ENCODE data around the gene DDX24. TPM values are rescaled to one million over a fixed set of nuclear protein-coding genes. Genes with fewer than 3 reads are reported as not detected.

Gene DDX24
- polyA plus RNA-seq, 2 of the 4 experiments (the other 2 are of a cell fraction) = 121 to 161 TPM

DNA sequence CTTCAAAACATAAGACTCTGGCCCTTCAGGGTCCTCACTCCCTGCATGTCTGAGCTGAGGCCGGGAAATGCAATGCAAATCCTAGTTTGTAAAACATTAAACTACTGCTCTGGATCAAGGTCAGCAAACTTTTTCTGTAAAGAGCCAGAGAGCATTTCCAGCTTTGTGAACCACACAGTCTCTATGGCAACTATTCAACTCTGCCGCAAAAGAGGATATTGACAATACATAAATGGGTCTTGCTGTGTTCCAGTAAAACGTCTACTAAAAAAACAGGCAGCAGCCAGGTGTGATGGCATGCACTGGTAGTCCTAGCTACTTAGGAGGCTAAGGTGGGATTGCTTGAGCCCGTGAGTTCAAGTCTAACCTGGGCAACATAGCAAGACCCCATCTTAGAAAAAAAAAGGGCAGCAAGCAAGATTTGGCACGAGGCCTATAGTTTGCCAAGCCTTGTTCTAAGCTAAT, 22.3 kb downstream of the DDX24 start:
- POLR2A ChIA-PET = no interaction called here
- Histone ChIP-seq H3K4me3 (no peak overlapping the region), H3K4me1 (peaks cover 5% of the 10 kb centered on the region; the same call in 1 of the 3 replicates), H3K4me2 (no peak overlapping the region), H3K27ac (no peak overlapping the region), H3K9me3 (no peaks in the 10 kb centered on the region)
- CTCF ChIA-PET = interaction anchor here (0.8 to 2.9 kb wide), 4 partner anchors 58 to 119 kb away, joined by 3 to 11 read pairs (median 4); no protein-coding TSS in a partner anchor
- ATAC-seq = no peak
- 87% methylated on average over 5 of the region's 5 CpGs for WGBS (ENCODE audit: missing lambda C conversion rate)
- no peak for DNase-seq (ENCODE audit: low read depth in 1 of 2, low spot score in 1 of 2)
- no peak for TF ChIP-seq FOXS1 (CRISPR knock-in tag; IDR thresholded peaks at IDR 0.05)
- TF ChIP-seq, protein P1, sequence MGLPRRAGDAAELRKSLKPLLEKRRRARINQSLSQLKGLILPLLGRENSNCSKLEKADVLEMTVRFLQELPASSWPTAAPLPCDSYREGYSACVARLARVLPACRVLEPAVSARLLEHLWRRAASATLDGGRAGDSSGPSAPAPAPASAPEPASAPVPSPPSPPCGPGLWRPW (IDR thresholded peaks at IDR 0.05) = no peak
- TF ChIP-seq HOXA7 (CRISPR knock-in tag; IDR thresholded peaks at IDR 0.05) = no peak
- TF ChIP-seq HOXB13 (CRISPR knock-in tag; IDR thresholded peaks at IDR 0.05; ENCODE audit: low read depth) = no peak
- TF ChIP-seq MYC (IDR thresholded peaks at IDR 0.05; ENCODE audit: borderline replicate concordance, low read length) = no peak
- no peak for TF ChIP-seq HOXB5 (CRISPR knock-in tag; IDR thresholded peaks at IDR 0.05)
- TF ChIP-seq RARB (CRISPR knock-in tag; IDR thresholded peaks at IDR 0.05) = no peak
- no peak for TF ChIP-seq ZC3H11A (IDR thresholded peaks at IDR 0.05)
- no peak for TF ChIP-seq JUNB (IDR thresholded peaks at IDR 0.05)
- TF ChIP-seq NR3C1 (IDR thresholded peaks at IDR 0.05) = no peak
- TF ChIP-seq MAZ (IDR thresholded peaks at IDR 0.05; ENCODE audit: borderline replicate concordance, low read depth, low read length) = no peak
- FAIRE-seq = no peak

DNA sequence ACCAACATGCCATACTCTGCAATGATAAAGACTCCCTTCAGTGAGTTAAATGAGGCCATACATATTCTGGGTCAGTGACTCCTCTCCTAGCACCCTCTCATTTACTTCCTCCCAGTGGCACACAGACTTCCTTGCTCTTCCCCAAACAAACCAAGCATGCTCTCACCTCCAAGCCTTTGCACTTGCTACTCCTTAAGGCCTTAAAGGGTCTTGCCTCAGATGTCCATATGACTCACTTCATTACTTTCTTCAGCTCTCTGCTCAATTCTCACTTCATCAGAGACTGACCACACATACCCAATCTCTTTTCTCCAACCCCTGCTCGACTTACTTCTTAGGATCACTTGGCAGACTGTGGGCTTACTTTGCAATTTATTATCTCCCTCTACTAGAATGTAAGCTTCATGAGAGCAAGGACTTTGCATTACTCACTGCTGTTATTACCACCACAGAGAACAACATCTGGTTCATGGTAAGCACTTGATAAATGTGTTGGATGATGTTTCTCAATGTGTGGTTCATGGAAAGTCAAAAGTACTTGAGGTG, 22.8 kb downstream of the DDX24 start:
- CTCF ChIA-PET = interaction anchor here (1.0 to 2.9 kb wide), 3 partner anchors 74 to 119 kb away, joined by 4 to 11 read pairs (median 4); no protein-coding TSS in a partner anchor
- no peak for TF ChIP-seq EHMT2 (IDR thresholded peaks at IDR 0.05; ENCODE audit: low read depth)
- TF ChIP-seq, protein P2, sequence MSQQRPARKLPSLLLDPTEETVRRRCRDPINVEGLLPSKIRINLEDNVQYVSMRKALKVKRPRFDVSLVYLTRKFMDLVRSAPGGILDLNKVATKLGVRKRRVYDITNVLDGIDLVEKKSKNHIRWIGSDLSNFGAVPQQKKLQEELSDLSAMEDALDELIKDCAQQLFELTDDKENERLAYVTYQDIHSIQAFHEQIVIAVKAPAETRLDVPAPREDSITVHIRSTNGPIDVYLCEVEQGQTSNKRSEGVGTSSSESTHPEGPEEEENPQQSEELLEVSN (IDR thresholded peaks at IDR 0.05; ENCODE audit: borderline replicate concordance, low read depth) = no peak
- TF ChIP-seq HOXB13 (CRISPR knock-in tag; IDR thresholded peaks at IDR 0.05; ENCODE audit: low read depth) = no peak
- TF ChIP-seq CBX2 (IDR thresholded peaks at IDR 0.05; ENCODE audit: borderline replicate concordance, low read depth) = no peak
- no peak for TF ChIP-seq ZSCAN20 (CRISPR knock-in tag; IDR thresholded peaks at IDR 0.05)
- no peak for TF ChIP-seq JUN (IDR thresholded peaks at IDR 0.05)
- TF ChIP-seq PHF8 (IDR thresholded peaks at IDR 0.05; ENCODE audit: borderline replicate concordance, low read depth) = no peak
- no peak for TF ChIP-seq MYC (IDR thresholded peaks at IDR 0.05; ENCODE audit: borderline replicate concordance, low read length)
- TF ChIP-seq, protein P3, sequence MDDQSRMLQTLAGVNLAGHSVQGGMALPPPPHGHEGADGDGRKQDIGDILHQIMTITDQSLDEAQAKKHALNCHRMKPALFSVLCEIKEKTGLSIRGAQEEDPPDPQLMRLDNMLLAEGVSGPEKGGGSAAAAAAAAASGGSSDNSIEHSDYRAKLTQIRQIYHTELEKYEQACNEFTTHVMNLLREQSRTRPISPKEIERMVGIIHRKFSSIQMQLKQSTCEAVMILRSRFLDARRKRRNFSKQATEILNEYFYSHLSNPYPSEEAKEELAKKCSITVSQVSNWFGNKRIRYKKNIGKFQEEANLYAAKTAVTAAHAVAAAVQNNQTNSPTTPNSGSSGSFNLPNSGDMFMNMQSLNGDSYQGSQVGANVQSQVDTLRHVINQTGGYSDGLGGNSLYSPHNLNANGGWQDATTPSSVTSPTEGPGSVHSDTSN (IDR thresholded peaks at IDR 0.05) = no peak
- TF ChIP-seq KDM5A (IDR thresholded peaks at IDR 0.05) = no peak
- no peak for TF ChIP-seq BHLHE40 (IDR thresholded peaks at IDR 0.05; ENCODE audit: low read depth, low read length)
- ATAC-seq = no peak
- 60% methylated on average over 1 of the region's 1 CpG for WGBS (ENCODE audit: missing lambda C conversion rate)
- DNase-seq (ENCODE audit: low read depth in 1 of 2, low spot score in 1 of 2) = no peak
- Histone ChIP-seq H3K4me1 (peaks cover 5% of the 10 kb centered on the region; the same call in 1 of the 3 replicates), H3K9me3 (no peaks in the 10 kb centered on the region), H3K4me3 (no peak overlapping the region), H3K4me2 (no peak overlapping the region), H3K27ac (no peak overlapping the region)
- no peak for FAIRE-seq
- POLR2A ChIA-PET = no interaction called here

DNA sequence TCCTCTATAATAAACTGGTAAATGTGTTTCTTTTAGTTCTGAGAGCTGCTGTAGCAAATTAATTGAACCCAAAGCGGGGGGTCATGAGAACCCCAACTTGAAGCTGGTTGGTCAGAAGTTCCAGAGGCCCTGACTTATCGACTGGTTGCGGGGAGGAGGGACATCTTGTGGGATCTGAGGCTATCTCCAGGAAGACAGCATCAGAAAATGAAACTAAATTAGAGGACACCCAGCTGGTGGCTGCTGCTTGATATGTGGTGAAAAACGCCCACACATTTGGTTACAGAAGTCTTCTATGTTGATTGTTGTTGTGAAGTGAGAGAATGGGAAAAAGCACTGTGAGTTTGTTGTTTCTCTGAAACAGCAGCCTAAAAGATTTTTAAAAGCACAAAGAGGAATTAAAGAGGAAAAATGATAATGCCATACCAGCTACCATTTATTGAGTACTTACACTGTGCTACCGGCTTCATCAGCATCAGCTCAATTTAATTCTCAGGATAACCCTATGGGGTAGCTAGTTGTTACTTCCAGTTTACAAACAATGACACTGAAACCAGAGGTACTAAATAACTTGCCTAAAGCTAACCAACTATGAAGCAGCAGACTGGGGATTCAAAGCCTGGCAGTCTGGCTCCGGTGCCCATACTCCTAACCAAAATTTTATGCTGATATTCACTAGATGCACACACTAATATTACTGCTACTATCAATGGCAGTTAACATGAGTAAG, 24.3 kb downstream of the DDX24 start:
- CTCF ChIA-PET = interaction anchor here (1.3 to 10.9 kb wide), 5 partner anchors 10 to 117 kb away, joined by 4 to 82 read pairs (median 4); no protein-coding TSS in a partner anchor
- no peaks in the 10 kb centered on the region for H3K9me3 ChIP-seq
- no peak for ATAC-seq
- no peak overlapping the region for H3K4me3 ChIP-seq
- POLR2A ChIA-PET = no interaction called here
- H3K4me2 ChIP-seq = no peak overlapping the region
- H3K27ac ChIP-seq = no peak overlapping the region
- 96% methylated on average over 6 of the region's 6 CpGs for WGBS (ENCODE audit: missing lambda C conversion rate)
- H3K4me1 ChIP-seq = no peaks in the 10 kb centered on the region
- FAIRE-seq = no peak
- no peak for DNase-seq (ENCODE audit: low read depth in 1 of 2, low spot score in 1 of 2)
- TF ChIP-seq, protein P4, sequence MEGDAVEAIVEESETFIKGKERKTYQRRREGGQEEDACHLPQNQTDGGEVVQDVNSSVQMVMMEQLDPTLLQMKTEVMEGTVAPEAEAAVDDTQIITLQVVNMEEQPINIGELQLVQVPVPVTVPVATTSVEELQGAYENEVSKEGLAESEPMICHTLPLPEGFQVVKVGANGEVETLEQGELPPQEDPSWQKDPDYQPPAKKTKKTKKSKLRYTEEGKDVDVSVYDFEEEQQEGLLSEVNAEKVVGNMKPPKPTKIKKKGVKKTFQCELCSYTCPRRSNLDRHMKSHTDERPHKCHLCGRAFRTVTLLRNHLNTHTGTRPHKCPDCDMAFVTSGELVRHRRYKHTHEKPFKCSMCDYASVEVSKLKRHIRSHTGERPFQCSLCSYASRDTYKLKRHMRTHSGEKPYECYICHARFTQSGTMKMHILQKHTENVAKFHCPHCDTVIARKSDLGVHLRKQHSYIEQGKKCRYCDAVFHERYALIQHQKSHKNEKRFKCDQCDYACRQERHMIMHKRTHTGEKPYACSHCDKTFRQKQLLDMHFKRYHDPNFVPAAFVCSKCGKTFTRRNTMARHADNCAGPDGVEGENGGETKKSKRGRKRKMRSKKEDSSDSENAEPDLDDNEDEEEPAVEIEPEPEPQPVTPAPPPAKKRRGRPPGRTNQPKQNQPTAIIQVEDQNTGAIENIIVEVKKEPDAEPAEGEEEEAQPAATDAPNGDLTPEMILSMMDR (IDR thresholded peaks at IDR 0.05) = no peak
- no peak for TF ChIP-seq RCOR1 (IDR thresholded peaks at IDR 0.05; ENCODE audit: low read depth, low read length)
- TF ChIP-seq CBX8 (IDR thresholded peaks at IDR 0.05) = no peak
- no peak for TF ChIP-seq RAD21 (conservative IDR thresholded peaks at IDR 0.05 in 1 of 2, IDR thresholded peaks at IDR 0.05 in 1 of 2)
- no peak for TF ChIP-seq SMC3 (IDR thresholded peaks at IDR 0.05)
- no peak for TF ChIP-seq HDAC2 (IDR thresholded peaks at IDR 0.05)
- TF ChIP-seq PHF8 (IDR thresholded peaks at IDR 0.05; ENCODE audit: borderline replicate concordance, low read depth) = no peak
- TF ChIP-seq ZFP36 (IDR thresholded peaks at IDR 0.05; ENCODE audit: borderline replicate concordance, partially characterized antibody) = no peak

All from A549 (cell line).